T1000 (cell line): Measurements from ENCODE around the gene SRRM2.

Source experiments
- DNase-seq: peaks from one replicate; lab custom pipeline; 2025; ENCODE audit warnings: mixed read lengths; lab: John Stamatoyannopoulos, UW

SRRM2 gene

DNA sequence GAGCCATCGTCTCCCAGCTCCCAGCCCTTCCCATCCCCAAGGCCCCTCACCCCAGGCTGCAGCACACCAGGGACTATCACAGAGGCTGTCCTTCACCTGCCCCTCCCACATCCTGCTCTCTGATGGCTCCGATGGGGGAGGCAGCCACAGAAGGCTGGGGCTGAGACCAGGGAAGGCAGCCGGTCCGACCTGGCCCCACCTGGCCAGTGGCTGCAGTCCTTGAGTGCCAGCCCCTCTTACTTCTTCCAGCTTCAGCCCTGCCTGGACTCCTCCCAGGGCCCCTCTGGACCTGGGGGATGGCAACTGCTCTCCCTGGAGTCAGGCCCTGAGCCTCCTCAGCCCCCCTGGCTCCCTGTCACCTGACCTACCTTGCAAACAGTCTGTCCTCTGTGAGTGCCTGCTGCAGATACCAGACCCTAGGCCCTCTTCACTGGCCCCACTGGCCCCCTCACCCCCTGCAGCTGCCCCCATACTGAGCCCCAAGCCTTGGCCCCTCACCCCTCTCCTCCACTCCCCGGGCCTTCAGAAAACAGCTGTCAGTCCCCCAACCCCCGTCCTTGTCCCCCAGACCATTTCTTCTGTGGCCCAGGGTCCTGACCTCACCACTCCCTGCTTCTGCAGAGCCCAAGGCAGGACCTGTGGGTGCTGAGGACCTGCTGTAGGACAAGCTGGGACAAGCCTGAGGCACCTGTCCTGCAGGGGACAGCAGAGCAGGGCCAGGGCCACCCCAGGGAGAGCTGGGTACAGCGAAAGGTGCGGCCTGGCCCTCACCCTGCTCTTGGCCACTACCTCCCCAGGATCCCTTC lies 12.6 kb upstream of the SRRM2 start:
- DNase-seq: no peak

DNA sequence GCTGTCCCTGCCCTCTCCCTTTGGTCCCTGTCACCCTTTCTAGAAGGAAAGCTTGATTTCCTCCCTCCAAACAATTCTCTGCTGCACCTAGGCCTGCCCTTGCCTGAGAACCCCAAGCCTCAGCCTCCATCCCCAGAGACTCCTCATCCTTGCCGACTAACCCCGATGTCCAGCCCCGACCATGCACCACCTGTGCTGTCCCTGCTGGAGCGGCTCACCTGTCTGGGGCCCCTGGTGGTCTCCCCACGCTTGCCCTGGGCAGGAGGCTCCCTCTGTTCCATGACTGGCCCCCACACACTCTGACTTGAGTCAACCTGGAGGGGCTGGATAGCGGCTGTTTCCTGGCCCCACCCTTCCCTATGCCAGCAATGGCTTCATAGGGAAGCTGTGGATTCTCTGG lies 12.0 kb upstream of the SRRM2 start:
- DNase-seq: no peak

DNA sequence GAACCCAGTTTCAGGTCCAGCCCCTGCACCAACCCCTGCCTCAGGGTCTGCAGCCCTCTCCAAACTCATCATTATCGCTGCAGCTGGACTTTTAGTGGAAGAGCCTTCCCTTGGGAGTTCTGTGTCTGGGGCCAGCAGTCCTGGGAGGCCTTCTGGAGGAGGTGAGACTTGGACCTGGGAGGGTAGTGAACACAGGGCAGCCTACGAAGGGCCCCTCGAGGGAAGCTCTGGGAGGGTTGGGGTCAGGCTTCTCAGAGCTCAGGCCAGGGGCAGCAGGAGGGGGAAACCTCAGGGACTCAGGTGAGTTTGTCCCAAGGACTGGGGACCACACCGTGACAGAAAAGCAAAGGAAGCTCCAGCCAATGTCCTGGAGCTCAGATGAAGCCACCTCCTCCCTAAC lies 11.3 kb upstream of the SRRM2 start:
- DNase-seq: no peak

DNA sequence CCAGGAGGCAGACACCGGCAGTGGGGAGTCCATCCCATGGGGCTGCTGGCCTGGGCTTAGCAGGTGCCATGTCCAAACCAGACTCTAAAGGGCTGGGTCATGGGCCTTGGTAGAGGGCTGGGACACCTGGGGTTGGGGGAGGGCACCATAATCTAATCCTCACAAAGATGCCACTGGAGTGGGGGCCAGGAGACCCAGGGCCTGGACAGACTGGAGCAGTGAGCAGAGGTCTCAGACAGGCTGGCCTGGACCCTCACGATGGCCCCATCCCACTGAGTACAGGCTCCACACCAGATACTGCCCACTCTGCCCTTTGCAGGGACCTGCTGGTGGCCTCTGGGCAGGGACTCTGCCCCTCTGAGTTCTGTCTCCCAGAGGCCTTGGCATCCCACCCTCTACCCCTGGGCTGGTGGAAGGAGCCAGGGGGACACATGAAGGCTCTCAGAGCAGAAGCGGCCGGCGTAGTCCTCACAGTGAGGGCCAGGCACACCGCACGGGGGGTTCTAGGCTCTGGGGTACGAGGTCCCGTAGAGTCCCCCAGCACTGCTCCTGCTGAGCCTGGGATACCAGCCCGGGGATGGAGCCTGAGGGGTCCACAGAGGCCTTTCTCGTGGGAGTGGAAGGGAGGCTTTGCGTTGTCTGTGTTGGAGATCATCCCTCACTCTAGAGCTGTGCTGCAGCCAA lies 10.0 kb upstream of the SRRM2 start:
- no peak for DNase-seq

DNA sequence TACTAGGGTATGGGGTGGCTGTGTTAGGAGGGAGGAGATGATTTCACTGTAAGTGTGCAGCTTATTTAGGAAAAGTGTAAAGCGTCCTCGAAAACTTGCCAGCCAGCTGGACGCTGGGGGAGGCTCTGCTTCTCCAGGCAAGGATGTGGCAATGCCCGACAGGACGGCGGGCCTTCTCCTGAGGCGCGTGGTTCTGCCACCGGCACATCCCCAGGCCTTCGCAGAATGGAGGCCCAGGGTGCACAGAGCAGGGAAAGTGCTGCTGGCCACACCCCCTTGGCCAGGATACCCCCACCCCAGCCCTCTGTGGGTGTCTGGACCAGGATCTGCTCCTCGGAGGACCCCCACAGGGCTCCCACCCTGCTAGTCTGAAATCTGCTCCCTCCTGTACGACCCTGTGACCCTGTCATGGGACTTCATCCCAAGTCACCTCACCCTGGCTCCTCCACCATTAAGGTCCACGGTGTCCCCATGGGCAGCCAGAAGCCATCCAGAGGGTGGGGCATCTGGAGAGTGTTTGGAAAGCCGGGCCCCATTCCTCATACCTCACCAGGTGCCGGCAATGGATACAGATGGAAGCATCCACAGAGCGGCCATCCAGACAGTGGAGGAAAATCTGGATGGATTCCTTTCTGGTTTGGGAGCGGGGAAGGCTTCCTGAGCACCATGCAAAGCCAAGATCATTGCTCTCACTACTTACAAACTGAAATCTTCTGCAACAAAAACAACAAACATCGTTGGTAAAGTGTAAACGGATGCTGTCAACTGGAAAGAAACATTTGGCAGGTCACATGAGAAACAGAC lies 9.2 kb upstream of the SRRM2 start:
- no peak for DNase-seq

DNA sequence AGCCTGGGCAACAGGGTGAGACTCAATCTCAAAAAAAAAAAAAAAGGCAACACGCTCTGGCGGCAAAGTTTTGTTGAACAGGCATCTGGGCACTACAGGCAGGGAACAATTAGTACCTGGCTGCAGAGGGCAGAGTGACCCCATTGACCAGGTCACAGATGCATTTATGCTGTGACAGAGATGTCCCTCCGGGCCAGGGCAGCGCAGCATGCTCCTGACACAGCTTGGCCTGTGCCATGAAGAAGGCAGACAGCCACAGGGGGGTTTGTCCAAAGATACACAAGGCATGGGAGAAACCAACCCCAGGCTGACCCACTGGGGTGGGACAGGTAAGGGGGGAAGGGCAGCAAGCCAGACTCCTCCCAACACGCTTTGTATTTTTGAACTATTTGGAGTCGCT lies 7.7 kb upstream of the SRRM2 start:
- no peak for DNase-seq

DNA sequence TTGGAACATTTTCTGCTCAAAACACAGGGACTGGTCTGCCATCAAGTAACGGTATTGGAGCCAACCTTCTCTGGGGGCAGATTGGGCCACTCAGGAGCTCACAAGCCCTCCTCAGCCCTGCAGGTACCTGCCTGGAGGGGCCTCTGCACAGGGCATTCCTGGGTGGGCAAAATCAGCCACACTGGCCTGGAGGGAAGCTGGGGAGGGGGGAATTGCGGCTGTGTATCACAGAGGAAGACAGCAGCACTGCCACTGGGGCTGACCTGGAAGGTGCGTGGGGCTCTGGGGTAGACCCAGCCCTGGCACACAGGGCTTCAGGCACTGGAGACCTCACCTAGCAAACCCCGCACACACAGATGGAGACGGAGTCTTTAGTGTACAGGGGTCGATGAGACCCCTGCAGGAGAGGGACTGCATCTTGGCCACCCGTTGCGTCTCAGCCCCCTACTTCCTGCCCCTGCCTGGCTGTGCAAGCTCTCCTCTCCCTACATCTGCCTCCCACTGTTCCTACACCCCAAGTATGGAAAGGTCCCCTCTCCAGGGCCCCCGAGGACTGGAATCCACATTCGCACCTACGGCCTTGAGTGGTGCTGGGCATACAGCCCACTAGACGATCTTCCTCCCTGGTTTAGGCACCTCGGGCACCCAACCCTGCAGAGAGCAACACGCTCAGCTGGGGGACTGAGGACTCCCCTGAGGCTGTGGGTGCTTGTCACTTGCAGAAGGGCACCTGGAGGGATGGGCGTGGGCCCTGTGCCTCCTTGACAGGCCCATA lies 7.1 kb upstream of the SRRM2 start:
- DNase-seq: no peak

DNA sequence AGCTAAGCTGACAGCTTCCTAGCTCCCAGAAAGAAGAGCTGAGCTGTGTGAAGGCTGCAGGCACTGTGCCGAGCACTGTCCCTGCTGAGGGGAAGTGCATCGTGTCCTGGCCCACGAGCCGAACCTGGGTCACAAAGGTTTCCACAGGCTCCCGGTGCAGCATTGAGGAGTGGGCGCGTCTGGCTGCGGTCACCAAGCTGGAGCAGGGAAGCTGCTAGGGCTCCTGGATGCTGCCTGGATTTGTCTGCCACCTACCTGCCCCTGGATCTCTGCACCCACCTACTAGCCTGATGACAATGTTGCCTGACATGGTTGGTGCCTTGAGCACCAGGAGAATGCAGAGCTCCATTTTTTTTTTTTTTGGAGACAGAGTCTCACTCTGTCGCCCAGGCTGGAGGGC lies 6.5 kb upstream of the SRRM2 start:
- no peak for DNase-seq

DNA sequence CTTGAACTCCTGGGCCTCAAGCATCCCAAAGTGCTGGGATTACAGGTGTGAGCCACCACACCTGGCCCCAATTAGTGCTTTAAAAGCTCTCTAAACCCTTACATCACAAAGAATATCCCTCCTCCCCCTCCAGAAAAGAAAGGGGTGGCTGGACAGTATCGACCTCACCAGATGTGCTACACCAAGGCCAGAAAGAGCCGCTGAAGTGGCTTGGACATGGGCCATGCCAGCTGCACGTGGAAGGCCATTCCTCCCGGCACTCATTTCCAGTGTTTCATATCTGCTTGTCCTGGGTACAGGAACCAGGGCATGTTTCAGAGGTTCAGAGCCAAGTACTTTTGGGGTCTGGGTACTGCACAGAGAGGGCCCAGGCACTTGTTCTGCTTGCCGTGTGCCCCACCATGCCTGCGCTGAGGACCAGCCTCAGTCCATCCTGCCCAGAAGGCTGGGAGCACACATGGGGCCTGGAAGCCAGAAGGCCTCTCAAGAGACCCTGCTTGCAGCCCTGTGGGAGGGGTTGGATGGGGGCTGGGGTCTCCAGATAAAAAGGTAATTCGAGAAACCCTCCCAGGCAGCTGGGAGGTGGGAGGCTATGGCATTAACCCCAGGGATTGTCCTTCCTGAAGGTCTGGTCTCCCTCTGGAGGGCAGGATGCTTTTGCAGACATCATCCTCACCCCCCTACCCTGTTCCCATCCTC lies 3.5 kb upstream of the SRRM2 start:
- DNase-seq: no peak

DNA sequence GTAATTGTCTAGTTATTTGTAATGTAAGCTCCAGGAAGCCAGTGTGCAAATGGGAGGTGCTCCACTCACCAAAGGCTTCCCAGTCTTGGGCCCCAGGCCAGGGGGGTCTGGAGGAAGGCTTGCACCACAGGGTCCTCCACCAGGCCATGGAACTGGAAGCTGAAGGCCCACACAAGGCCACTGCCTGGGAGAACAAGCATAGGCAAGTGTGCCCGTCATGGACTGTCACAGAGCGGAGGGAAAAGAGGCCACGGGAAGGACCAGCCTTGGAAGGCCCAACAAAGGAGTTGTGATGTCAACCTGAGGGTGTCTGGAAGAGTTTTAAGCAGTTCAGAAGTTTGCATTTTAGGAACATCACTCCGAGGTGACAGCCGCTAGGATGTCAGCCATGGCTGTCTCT lies 3.0 kb upstream of the SRRM2 start:
- DNase-seq: no peak

DNA sequence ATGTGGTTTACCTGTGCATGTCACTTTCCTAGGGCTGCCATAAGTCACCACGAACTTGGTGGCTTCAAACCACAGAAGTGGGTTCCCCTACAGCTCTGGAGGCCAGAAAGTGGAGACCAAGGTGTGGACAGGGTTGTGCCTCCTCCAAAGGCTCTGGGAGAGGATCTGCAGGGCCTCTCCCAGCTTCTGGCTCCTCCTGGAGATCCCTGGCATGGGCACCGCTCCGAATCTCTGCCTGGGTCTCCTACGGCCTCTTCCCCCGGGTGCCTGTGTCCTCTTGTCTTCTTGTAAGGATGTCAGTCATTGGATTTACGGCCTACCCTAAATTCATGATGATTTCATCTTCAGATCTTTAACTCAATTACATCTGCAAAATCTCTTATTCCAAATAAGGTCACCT lies 2.5 kb upstream of the SRRM2 start:
- no peak for DNase-seq

DNA sequence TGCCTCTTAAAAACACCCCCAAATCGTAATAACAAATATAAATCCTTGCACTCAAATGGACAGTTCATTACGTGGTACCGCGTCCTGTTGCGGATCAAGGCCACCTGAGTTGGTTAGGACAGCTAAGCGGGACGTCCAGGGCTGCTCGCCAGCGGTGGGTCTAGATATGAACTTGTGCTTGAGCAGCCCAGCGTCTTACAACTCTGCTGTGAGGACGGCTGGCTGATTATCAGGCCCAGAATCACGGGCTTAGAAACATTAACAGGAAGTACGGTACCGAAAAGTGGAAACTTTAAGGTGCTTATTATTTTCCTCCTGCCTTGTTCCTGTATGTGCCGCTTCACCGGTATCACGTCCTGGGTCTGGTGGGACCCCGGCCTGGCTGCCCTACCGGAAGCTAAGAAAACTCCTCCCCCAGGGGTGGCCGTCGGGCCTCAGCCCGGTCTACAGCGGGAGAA lies 832 bp upstream of the SRRM2 start:
- DNase-seq: no peak

DNA sequence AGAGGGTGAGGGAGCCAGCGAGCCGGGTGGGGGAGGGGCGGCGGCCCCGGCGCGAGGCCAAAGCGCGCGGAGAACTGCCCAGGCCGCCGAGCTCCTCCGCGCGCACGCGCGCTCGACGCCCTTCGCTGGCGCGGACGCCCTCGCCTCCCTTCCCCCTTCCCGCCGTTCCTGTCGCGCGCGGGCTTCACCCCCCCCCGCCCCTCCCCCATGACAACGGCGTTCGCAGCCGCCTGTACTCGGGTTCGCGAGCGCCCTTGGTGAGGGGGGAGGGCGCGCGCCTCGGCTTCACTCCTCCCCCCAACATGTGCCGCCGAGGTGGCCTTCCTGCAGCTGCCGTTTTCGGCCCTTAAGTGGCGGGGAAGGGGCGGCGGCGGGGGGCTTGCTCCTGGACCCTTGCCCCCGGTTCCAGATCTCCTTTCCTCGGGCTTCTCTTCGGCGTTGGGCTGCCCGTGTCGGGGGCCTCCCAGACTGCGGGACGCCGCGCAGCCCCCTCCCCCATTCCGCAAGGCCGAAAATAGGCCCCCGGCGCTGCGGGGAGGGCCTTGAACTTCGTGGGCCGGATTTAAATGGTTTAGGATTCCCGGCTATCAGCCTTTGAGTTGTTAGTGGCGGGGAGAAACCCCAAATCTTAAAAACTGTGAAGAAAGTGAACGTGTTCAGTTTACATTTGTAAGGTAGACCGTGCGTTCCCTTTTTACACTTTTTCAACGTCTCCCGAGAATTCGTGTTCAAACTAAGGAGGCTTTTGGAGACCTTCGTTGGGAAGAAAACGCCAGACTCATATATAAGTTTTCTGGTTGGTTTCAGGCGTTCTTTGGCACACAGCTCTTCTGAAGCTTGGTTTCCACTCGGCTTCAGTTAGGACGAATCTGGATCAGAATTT lies 653 bp downstream of the SRRM2 start:
- peak; percentile 87 for DNase-seq

DNA sequence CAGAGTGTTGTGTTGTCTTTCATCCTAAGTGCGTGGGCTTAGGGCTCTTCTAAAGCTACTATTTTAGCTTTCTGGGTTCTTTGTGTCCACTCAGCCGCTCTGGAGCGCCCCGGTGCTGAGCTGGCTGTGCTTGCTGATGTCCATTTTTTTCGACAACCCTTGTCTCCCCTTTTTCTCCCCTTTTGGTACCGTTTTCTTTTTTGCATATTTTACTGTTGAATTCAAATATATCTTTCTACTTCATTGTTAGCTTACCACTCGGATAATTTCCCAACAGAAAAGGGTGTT lies 1.2 kb downstream of the SRRM2 start:
- DNase-seq: no peak

DNA sequence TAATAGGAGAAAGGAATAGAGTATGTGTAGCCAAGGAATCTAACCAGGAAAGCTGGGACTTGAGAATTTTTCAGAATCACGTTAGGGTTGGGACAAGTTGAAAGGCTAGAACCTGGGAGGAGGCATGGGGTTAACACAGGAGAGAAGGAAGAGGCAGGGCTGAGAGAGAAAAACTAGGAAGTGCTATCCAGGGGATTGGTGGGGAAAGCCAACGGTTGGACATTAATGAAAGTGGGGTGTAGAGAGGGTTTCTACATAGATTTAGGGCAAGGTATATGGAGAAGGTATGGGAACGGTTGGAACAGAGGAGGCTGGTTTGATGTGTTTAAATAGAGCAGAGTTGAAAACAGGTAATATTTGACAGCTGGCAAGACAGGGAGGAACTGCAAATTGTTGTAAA lies 2.7 kb downstream of the SRRM2 start:
- DNase-seq: no peak

DNA sequence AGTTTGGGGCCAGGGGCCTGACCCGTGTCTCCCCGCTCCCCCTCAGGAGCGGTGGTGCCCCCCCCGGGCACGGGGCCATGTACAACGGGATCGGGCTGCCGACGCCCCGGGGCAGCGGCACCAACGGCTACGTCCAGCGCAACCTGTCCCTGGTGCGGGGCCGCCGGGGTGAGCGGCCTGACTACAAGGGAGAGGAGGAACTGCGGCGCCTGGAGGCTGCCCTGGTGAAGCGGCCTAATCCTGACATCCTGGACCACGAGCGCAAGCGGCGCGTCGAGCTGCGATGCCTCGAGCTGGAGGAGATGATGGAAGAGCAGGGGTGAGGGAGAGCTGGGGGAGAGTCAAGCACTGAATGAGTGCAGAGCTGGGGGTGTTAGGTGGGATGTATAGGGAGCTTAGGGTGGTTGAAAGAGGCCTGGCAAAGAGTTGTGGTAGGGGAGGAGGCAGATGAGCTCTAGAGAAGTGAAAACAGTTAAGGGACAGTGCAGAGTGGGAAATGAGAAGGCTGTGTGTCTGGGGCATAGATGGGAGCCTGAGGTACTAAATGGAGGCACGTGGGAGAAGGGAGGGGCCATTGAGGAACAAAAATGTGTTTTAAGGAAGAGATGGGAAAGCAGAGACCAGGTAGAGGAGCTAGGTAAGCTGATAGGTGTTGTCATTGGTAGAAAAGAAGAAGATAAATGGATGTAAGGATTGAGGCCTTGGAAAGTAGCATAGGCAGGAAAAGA lies 4.0 kb downstream of the SRRM2 start:
- DNase-seq: no peak

DNA sequence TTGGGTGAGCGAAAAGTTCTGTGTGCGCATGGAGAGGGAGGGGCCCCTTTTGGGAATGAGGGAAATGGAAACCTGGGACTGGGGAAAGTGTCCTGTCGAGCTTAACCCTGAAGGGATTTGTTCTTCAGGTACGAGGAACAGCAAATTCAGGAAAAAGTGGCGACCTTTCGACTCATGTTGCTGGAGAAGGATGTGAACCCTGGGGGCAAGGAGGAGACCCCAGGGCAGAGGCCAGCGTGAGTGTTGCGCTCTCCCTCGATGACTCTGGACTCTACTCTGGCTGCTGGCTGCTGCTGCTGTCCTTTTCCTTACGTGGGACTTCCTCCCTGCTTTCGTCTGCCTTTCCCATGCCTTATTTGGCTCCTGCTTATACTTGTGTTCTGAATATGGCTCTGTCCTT lies 4.9 kb downstream of the SRRM2 start:
- no peak for DNase-seq

DNA sequence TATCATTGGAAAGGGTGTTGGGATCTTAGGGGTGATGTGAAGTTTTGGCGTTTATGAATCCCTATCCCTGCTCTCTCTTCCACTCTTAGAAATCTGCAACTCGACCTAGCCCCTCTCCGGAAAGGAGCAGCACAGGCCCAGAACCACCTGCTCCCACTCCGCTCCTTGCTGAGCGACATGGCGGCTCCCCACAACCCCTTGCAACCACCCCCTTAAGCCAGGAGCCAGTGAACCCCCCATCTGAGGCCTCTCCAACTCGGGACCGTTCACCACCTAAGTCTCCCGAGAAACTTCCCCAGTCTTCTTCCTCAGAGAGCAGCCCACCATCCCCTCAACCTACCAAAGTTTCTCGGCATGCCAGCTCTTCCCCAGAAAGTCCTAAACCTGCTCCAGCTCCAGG lies 9.0 kb downstream of the SRRM2 start:
- DNase-seq: no peak

DNA sequence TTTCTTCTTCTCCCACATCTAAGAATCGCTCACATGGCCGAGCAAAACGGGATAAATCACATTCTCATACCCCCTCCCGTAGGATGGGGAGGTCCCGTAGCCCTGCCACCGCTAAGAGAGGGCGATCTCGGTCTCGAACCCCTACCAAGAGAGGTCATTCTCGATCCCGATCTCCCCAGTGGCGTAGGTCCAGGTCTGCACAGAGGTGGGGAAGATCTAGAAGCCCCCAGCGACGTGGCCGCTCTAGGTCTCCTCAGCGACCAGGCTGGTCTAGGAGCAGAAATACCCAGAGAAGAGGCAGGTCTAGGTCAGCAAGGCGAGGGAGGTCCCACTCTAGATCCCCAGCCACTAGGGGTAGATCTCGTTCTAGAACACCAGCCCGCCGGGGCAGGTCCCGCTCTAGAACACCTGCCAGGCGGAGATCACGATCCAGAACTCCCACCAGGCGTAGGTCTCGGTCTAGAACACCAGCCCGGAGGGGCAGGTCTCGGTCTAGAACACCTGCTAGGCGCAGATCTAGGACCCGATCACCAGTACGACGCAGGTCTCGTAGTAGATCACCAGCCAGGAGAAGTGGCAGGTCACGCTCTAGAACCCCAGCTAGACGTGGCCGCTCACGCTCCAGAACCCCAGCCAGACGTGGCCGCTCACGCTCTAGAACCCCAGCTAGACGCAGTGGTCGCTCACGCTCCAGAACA lies 9.6 kb downstream of the SRRM2 start:
- DNase-seq: no peak
